ENCODE measurements around the gene TMEM129.

TMEM129 gene

DNA sequence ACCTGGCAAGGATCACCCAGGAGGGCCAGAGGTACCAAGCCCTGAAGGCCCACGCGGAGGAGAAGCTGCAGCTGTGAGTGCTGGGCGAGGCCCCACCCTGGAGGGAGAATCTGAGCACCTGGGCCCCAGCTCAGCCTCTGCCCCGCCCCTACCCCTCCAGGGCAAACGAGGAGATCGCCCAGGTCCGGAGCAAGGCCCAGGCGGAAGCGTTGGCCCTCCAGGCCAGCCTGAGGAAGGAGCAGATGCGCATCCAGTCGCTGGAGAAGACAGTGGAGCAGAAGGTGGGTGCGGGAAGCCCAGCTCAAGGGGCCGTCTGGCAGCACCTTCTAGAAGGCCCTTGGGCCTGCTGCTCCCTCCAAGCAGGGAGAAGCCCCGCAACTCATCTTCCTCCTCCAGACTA, 23.4 kb upstream of the TMEM129 start:
- H3K4me3 ChIP-seq (ENCODE audit: low read depth, low read length) = no peak overlapping the region
- DNase-seq (ENCODE audit: low read depth) = no peak
- TF ChIP-seq, protein P1, sequence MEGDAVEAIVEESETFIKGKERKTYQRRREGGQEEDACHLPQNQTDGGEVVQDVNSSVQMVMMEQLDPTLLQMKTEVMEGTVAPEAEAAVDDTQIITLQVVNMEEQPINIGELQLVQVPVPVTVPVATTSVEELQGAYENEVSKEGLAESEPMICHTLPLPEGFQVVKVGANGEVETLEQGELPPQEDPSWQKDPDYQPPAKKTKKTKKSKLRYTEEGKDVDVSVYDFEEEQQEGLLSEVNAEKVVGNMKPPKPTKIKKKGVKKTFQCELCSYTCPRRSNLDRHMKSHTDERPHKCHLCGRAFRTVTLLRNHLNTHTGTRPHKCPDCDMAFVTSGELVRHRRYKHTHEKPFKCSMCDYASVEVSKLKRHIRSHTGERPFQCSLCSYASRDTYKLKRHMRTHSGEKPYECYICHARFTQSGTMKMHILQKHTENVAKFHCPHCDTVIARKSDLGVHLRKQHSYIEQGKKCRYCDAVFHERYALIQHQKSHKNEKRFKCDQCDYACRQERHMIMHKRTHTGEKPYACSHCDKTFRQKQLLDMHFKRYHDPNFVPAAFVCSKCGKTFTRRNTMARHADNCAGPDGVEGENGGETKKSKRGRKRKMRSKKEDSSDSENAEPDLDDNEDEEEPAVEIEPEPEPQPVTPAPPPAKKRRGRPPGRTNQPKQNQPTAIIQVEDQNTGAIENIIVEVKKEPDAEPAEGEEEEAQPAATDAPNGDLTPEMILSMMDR (IDR thresholded peaks at IDR 0.05; ENCODE audit: insufficient read depth, low read depth, low read length, missing control alignments) = no peak

DNA sequence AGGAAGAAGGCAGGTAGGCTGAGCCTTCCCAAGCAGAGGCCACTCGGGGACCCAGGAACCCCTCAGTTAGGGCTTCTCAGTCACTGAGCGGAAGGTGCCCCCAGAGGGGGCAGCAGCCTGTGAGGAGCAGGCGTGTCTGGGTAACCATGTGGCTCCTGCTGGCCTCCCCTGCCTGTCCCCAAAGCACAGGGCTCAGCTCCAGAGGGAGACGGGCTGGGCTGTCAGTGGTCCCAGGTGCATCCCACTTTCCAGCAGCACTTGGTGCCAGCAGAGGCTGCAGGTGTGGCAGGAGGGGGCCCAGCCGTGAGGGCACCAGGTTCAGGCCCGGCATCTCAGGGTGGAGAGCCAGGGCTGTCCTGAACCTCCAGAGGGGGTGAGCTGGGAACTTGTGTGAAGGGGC, 22.9 kb upstream of the TMEM129 start:
- DNase-seq (ENCODE audit: low read depth) = no peak
- TF ChIP-seq, protein P1 (IDR thresholded peaks at IDR 0.05; ENCODE audit: insufficient read depth, low read depth, low read length, missing control alignments) = no peak
- H3K4me3 ChIP-seq (ENCODE audit: low read depth, low read length) = no peak overlapping the region

DNA sequence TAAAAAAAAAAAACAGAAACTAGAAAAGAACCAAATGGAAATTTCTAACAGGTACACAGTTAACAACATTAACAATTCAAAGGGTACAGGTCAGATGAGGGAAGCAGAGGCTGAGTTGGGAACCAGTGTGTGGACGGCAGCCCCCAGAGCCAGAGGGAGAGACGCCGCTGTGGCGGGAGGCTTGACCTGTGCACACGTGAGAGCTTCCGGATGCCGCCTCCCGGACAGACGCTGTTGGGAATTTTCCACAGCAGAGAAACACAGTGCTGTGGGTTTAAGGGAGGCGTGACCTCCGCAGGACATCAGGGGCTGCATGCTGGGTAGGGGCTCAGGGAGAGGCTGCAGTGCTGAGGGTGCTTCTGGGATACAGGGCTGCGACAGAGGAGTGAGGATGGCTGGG, 22.4 kb upstream of the TMEM129 start:
- no peak for DNase-seq (ENCODE audit: low read depth)
- no peak overlapping the region for H3K4me3 ChIP-seq (ENCODE audit: low read depth, low read length)
- TF ChIP-seq, protein P1 (IDR thresholded peaks at IDR 0.05; ENCODE audit: insufficient read depth, low read depth, low read length, missing control alignments) = no peak

DNA sequence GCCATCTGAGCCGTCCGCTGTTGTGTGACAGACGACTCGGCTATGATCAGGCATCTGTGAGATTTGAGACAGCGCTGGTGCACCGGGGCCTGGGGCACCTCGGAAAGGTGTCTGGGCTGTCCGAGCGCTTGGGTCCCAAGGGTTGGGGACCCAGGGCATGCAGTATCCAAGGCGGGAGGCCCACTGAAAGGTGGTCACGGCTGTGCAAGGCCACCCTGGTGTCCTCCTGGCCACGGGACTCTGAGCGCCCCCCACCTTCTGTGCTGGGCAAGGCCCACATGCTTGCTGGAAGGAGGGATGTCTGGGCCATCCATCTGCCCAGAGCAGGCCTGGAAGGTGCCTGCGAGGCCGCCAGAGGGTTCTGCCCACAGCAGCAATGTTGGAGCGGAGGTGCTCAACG, 20.1 kb upstream of the TMEM129 start:
- TF ChIP-seq, protein P1 (IDR thresholded peaks at IDR 0.05; ENCODE audit: insufficient read depth, low read depth, low read length, missing control alignments) = no peak
- no peak for DNase-seq (ENCODE audit: low read depth)
- H3K4me3 ChIP-seq (ENCODE audit: low read depth, low read length) = no peak overlapping the region

DNA sequence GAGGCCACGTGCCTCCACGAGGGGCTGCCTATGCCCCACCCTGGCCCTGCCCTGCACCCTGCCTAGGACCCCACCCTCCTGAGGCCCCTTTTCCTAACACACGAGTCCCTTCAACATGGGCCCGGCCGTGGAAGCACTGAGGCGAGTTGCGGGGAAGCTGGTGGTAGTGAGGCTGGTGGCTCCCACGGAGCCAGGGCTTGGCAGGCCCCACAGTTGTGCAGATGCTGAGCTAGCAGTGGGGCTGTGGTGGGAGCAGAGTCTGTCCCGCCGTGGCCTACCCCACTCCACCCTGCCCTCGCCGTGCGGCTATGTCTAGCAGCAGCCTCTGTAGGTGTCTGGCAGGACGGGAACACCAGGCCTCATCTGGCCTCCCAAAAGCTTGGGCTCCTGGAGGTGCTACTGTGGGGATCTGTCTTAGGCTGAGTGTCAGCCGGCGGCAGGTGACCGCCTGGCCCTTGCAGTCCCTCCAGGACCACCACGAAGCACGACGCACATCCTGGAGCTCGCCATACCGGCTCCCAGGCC, 19.0 kb upstream of the TMEM129 start:
- TF ChIP-seq, protein P1 (IDR thresholded peaks at IDR 0.05; ENCODE audit: insufficient read depth, low read depth, low read length, missing control alignments) = no peak
- no peak overlapping the region for H3K4me3 ChIP-seq (ENCODE audit: low read depth, low read length)
- DNase-seq (ENCODE audit: low read depth) = no peak

DNA sequence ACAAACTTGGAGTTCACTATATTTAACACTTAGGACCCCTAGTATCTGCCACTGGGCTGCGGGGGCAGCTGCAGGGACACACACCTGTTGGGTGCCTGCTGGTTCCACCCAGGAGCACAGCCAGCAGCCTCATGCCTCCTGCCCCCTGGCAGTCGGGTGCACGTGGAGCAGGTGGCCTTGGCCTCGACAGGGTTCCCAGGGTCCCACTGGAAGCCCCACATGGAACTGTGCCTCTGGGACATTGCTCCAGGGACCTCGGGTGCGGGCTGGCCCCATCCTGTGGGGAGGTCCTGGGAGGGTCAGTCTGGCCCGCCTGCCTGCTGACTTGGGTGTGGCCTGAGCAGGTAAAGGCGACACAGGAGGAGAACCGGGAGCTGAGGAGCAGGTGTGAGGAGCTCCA, 18.2 kb upstream of the TMEM129 start:
- TF ChIP-seq, protein P1 (IDR thresholded peaks at IDR 0.05; ENCODE audit: insufficient read depth, low read depth, low read length, missing control alignments) = no peak
- DNase-seq (ENCODE audit: low read depth) = no peak
- H3K4me3 ChIP-seq (ENCODE audit: low read depth, low read length) = no peak overlapping the region

DNA sequence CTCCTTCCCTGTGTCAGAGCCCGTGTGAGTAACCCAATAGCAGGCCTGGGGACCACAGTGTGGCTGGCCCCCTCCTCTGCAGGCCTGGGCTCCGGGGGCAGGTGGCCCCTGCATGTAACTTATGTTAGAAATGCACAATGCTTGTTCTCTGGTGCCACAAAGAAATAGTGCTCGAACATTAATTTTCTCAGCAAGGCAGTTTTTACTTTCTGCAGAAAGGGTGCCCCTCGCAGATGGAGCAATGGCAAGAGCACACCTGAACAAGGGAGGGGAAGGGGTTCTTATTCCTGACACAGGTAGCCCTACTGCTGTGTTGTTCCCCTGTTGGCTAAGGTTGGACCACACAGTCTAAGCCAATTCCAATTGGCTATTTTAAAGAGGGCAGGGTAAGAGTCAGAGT, 17.3 kb upstream of the TMEM129 start:
- no peak for DNase-seq (ENCODE audit: low read depth)
- no peak overlapping the region for H3K4me3 ChIP-seq (ENCODE audit: low read depth, low read length)
- TF ChIP-seq, protein P1 (IDR thresholded peaks at IDR 0.05; ENCODE audit: insufficient read depth, low read depth, low read length, missing control alignments) = no peak
